Dendritic cell treated with granulocyte-macrophage colony-stimulating factor and Interleukin-4, amounts not matched to agents 40 ng/mL and 50 ng/mL, for 4 days (primary cell): ENCODE measurements around the gene ASPHD2.

Experiments used
- H3K27ac Mint-ChIP-seq: one replicate; pipeline ENCODE4 v1.8.0; 2022; ENCODE audit warnings: mild to moderate bottlenecking, mixed read lengths
- H3K27me3 Mint-ChIP-seq: one replicate; pipeline ENCODE4 v1.8.0; 2022; ENCODE audit warnings: mild to moderate bottlenecking, mixed read lengths
- H3K36me3 Mint-ChIP-seq: one replicate; pipeline ENCODE4 v1.8.0; 2022; ENCODE audit warnings: low read depth, mixed read lengths
- H3K4me1 Mint-ChIP-seq: one replicate; pipeline ENCODE4 v1.8.0; 2022; ENCODE audit warnings: low read depth, mixed read lengths
- H3K4me3 Mint-ChIP-seq: one replicate; pipeline ENCODE4 v1.8.0; 2022; ENCODE audit warnings: mild to moderate bottlenecking, moderate library complexity, mixed read lengths
- H3K9me3 Mint-ChIP-seq: one replicate; pipeline ENCODE4 v1.8.0; 2022; ENCODE audit warnings: mixed read lengths
- intact Hi-C: fragments of 100-400 bp; cut with micrococcal nuclease; formaldehyde crosslinking; loops from one replicate; pipeline ENCODE4 v1.15.0; 2022

ASPHD2 gene

DNA sequence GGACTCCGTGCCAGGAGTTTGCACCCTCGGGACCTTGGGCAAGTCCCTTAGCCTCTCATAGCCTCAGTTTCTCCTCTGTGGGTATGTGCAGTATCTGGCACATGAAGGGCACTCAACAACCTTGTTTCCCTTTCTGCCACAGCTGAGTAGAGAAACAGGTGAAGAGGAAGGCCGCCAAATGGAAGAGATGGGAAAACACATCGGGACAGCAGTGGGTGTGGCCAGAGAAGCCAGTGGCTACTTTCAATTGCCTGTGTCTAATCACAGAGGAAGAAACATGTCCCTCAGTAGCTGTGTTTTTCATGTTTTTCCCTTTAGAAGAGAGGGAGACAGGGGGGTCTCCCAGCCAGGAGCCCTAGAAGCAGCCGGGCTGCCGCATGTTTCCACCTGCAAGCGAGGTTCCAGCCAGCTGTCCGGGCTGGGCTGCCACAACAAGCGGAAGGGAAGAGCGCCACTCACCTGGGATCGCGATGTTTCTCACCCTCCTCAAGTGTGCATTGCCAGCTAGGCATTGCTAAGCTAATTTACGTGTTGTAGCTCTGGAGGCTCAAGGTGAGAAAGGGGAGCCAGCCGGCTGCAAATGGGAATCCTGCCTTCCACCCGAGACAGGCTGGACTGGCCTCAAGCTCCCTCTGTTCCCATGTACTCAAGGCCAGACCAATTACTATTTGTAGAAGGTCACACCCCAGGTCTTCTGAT, 16.7 kb downstream of the ASPHD2 start:
- no peaks in the 10 kb centered on the region for H3K9me3 Mint-ChIP-seq
- H3K27ac Mint-ChIP-seq, result no peak overlapping the region

DNA sequence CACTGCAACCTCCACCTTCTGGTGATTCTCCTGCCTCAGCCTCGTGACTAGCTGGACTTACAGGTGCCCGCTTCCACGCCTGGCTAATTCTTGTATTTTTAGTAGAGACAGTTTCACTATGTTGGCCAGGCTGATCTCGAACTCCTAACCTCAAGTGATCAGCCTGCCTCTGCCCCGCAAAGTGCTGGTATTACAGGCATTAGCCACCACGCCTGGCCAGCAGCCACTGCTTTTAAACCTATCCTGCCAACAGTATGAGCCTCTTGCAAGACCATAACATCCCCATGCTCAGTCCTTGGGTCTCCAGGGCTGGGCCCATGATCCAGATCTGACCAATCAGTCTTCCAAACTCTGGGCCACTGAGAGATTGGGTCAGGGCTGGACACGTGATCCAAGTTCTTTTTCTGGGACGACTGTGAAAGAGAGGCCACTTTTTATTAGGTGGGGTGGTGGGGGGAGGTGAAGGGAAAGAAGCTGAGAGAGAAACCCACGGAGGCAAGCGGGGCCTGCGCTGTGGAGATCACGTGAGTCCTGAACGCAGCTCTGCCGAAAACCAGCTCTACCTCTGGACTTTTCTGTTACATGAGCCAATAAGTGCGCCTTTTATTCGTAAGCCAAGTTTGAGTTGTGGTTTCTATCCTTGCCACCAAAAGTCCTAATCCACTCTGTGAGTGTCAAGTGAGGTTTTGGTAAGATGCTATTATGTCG, 17.9 kb downstream of the ASPHD2 start:
- H3K4me3 Mint-ChIP-seq, result no peak overlapping the region
- H3K27me3 Mint-ChIP-seq, result no peaks in the 10 kb centered on the region
- peaks cover 86% of the 10 kb centered on the region for H3K36me3 Mint-ChIP-seq
- H3K27ac Mint-ChIP-seq, result no peak overlapping the region
- no peaks in the 10 kb centered on the region for H3K9me3 Mint-ChIP-seq
- peaks cover 22% of the 10 kb centered on the region for H3K4me1 Mint-ChIP-seq
- intact Hi-C loops, result no loop called here

More for the DNA sequence above, 16.7 kb downstream of the ASPHD2 start:
- H3K4me1 Mint-ChIP-seq, result peaks cover 22% of the 10 kb centered on the region
- no peak overlapping the region for H3K4me3 Mint-ChIP-seq
- peaks cover 78% of the 10 kb centered on the region for H3K36me3 Mint-ChIP-seq
- H3K27me3 Mint-ChIP-seq, result no peaks in the 10 kb centered on the region
- intact Hi-C loops, result no loop called here

DNA sequence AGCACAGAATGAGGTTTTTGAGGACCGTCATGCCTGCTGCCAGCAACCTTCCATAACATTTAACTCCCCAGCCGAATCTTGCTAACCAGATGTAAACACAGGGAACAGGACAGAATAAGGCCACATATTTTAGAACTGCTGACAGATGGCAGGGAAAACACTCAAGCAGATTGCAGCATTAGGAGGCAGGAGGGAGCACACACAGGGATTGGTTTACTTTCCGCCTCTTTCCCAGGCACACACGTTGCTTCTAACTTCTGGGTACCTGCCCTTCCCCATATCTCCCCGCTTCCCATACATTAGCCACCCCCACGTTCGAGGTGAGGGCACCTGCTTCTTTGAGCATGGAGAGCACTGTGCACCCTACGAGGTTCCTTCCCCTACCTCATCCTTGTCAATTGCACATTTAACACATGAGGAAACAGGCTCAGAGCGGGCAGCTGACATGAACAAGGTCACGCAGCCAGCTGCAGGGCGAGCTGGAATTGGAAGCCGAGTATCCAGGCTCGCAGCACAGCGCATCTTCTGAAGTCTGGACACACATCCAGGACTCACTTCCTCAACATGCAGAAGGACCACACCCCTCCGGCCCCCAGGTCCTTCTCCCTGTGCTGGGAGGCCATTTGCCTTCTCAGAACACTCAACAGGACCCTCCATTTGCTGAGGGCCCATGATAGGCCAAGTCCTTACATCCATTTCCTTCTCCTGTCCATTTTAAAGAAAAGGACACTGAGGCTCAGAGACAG, 18.7 kb downstream of the ASPHD2 start:
- intact Hi-C loops, result no loop called here
- H3K36me3 Mint-ChIP-seq, result peaks cover 86% of the 10 kb centered on the region
- no peak overlapping the region for H3K27ac Mint-ChIP-seq
- H3K4me3 Mint-ChIP-seq, result no peak overlapping the region
- peaks cover 16% of the 10 kb centered on the region for H3K4me1 Mint-ChIP-seq
- H3K27me3 Mint-ChIP-seq, result no peaks in the 10 kb centered on the region
- H3K9me3 Mint-ChIP-seq, result no peaks in the 10 kb centered on the region

DNA sequence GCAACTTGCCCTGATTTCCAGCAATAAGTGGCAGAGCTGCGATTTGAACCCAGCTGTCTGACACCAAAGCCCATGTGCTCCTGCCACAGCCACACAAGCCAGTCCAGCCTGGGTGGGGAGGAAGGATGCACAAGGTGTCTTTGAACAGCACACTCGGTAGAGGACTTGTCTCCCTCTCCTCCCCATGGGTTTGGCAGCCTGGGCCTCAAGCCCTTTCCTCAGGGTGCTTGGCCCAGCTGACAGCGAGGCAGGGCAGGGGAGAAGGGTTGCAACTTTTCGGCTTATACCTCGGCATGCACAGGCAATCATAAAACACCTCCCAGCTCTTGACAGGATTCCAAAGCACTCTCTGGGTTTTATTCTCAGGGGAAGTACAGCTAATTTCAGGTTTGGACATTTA, 19.3 kb downstream of the ASPHD2 start:
- no peak overlapping the region for H3K27ac Mint-ChIP-seq
- H3K36me3 Mint-ChIP-seq, result peaks cover 86% of the 10 kb centered on the region
- no peak overlapping the region for H3K4me3 Mint-ChIP-seq

DNA sequence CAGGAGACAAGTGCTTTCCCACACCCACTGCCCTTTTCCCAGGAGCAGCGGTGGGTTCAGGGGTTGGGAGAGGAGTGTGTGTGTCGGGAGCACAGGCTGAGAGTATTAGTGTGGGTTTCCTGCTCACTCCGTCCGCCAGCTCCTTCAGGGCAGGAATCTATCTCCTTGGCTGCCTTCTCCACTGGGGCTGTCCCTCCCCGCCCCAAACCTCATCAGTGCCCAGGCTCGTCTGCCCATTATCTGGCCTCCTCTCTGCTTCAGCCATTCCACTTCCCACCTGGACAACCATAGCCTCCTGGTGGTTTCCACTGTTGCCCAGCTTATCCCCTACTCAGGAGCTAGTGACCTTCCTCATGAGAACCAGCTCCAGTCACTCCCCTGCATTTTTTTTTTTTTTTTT, 19.9 kb downstream of the ASPHD2 start:
- Mint-ChIP-seq H3K4me1 (peaks cover 16% of the 10 kb centered on the region), H3K36me3 (peaks cover 86% of the 10 kb centered on the region), H3K27ac (no peak overlapping the region), H3K9me3 (no peaks in the 10 kb centered on the region), H3K4me3 (no peak overlapping the region), H3K27me3 (no peaks in the 10 kb centered on the region)
- intact Hi-C loops, result no loop called here

More for the DNA sequence above, 19.3 kb downstream of the ASPHD2 start:
- no peaks in the 10 kb centered on the region for H3K9me3 Mint-ChIP-seq
- no peaks in the 10 kb centered on the region for H3K27me3 Mint-ChIP-seq
- intact Hi-C loops, result no loop called here
- peaks cover 16% of the 10 kb centered on the region for H3K4me1 Mint-ChIP-seq

DNA sequence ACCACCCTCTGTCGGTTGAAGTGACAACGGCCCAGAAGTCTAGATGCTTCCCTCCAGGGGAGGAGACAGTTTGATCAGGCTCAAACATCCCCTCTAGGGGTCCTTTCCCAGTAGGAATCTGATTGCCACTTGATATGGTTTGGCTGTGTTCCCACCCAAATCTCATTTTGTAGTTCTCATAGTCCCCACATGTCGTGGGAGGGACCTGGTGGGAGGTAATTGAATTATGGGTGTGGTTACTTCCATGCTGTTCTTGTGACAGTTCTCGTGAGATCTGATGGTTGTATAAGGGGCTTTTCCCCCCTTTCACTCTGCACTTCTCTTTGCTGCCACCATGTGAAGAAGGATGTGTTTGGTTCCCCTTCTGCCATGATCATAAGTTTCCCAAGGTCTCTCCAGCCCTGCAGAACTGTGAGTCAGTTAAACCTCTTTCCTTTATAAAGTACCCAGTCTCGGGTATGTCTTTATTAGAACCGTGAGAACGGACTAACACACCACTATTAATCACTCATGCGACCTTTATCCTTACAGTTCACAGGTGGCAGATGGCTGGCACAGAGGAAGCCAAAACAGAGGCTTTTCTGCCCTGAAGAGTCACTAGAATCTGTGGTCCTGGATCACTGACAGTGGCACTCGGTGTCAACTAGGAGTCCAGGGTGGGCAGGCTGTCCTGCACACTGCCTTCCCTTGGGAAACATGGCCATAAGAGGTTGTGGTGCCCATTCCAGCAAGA, 21.6 kb downstream of the ASPHD2 start:
- peaks cover 16% of the 10 kb centered on the region for H3K4me1 Mint-ChIP-seq
- peaks cover 82% of the 10 kb centered on the region for H3K36me3 Mint-ChIP-seq
- no peaks in the 10 kb centered on the region for H3K9me3 Mint-ChIP-seq
- no peaks in the 10 kb centered on the region for H3K27me3 Mint-ChIP-seq
- H3K27ac Mint-ChIP-seq, result no peak overlapping the region
- intact Hi-C loops, result no loop called here
- no peak overlapping the region for H3K4me3 Mint-ChIP-seq

DNA sequence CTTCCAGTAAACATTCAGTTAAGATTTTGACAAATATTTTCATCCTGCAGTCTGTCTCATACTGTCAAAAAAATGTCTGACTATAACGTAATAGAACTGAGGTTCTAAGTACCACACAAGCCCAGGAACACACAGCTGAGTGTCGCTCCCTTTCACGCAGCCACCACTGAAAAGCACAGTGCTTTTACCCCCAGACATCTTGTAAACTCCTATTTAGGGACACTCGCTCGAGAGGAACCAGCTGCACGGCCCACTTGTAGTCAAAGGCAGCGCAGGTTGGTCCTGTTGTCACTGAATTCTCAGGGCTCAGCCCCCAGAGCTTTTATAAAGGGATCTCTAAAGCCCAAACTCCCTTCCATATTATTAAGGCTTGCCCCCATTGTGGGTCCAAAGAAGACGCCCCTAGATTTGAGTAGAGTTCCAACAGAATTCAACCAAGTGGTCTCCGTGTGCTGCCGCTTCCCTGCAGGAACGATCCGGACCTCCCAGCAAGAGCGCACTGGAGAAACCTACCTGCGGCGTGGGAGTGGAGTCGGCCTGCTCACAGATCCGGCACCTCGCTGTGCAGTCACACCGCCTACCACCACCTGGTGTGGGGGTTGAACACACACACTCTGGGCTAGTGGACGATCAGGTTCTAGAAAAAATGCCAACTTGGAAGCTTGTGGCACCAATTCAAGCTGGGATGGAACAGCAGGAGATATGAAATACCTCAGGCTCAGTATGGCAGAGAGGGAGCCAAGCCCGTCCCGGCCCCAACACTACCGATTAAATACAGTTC, 23.4 kb downstream of the ASPHD2 start:
- no peak overlapping the region for H3K27ac Mint-ChIP-seq
- H3K9me3 Mint-ChIP-seq, result no peaks in the 10 kb centered on the region
- no peak overlapping the region for H3K4me3 Mint-ChIP-seq
- intact Hi-C loops, result no loop called here
- H3K27me3 Mint-ChIP-seq, result no peaks in the 10 kb centered on the region
- H3K4me1 Mint-ChIP-seq, result peaks cover 16% of the 10 kb centered on the region
- H3K36me3 Mint-ChIP-seq, result peaks cover 78% of the 10 kb centered on the region

DNA sequence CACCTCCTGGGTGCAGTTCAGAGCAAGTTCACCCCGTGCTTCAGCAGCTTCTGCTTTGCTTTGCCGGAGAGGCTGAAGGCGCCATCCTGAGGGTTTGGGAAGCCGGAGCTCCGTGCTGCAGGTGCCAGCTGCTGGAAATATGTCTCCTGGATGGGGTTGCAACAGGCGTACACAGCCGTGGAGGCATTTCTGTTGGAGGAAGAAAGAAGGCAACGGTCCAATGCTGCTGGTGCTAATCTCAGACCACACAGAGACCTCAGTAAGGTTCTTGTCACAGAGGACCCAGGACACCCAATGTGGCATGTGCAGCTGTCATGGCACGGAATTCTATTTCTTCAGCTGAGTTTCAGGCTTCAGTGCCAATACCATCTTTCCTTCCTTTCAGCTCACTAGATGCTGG, 24.2 kb downstream of the ASPHD2 start:
- H3K4me1 Mint-ChIP-seq, result peaks cover 8% of the 10 kb centered on the region
- intact Hi-C loops, result no loop called here
- no peaks in the 10 kb centered on the region for H3K9me3 Mint-ChIP-seq
- no peak overlapping the region for H3K4me3 Mint-ChIP-seq
- H3K36me3 Mint-ChIP-seq, result peaks cover 81% of the 10 kb centered on the region
- H3K27me3 Mint-ChIP-seq, result no peaks in the 10 kb centered on the region
- H3K27ac Mint-ChIP-seq, result no peak overlapping the region

DNA sequence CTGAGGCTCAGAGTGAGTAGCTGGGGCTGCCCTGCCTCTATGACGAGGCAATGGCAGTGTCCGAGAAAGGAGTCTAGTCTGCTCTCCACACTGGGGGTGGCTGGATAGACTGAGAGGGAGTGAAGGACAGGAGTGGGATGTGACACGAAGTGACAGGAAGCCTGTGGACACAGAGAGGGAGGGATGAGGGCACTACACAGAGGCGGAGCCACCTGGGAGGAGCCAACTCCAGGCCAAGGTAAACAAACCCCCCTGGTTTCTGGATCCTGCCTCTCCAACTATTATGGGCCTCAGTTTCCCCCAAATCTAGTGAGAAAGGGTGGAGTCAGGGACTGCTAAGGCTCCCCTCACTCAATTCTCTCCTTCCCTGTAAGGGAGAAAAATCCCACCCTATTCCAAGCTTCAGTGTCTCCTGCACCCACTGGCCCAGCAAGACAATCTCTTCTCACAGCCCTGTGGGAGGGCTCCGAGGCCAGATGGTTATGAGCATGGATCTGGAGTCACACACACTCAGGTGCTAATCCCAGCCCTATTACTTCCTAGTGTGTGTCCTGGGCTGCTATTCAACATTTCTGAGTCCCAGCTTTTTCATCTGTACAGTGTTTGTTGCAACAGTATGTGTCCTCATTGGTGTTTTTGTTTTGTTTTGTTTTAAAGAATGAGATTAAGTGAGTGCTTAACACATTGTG, 24.9 kb downstream of the ASPHD2 start:
- intact Hi-C loops, result no loop called here
- peaks cover 85% of the 10 kb centered on the region for H3K36me3 Mint-ChIP-seq
- H3K4me1 Mint-ChIP-seq, result peaks cover 7% of the 10 kb centered on the region
- no peaks in the 10 kb centered on the region for H3K27me3 Mint-ChIP-seq
- H3K9me3 Mint-ChIP-seq, result no peaks in the 10 kb centered on the region
- no peak overlapping the region for H3K27ac Mint-ChIP-seq
- no peak overlapping the region for H3K4me3 Mint-ChIP-seq

DNA sequence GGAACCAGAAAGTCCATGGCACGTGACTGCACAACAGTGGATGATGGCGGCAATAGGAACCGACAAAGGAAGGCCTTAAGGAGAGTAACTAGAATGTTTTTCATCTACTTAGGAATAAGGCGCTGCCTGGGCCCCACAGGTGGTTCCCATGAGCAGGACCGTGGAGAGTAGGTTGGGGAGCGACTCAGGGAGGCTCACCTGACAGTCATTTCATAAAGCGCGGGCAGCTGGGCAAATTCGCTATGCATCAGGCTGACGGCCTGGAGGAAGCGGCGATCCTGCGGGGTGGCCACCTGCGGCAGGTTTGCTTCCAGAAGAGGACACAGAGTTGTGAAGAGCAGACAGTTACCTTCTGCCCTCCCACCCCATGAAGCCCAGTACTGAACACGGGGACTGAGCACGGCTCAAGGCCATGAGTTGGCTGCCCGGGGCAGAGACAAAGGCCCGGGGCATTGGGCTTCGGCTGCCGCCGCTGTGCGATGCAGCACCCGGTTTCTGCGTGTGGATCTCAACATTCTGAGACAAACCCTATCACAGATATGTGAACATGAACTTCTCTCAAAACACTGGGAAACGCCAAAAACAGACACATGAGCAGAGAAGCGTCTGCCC, 28.7 kb downstream of the ASPHD2 start:
- Mint-ChIP-seq H3K27me3 (no peaks in the 10 kb centered on the region), H3K4me3 (no peak overlapping the region), H3K27ac (no peak overlapping the region), H3K4me1 (no peaks in the 10 kb centered on the region), H3K9me3 (no peaks in the 10 kb centered on the region), H3K36me3 (peaks cover 75% of the 10 kb centered on the region)
- intact Hi-C loops, result no loop called here

DNA sequence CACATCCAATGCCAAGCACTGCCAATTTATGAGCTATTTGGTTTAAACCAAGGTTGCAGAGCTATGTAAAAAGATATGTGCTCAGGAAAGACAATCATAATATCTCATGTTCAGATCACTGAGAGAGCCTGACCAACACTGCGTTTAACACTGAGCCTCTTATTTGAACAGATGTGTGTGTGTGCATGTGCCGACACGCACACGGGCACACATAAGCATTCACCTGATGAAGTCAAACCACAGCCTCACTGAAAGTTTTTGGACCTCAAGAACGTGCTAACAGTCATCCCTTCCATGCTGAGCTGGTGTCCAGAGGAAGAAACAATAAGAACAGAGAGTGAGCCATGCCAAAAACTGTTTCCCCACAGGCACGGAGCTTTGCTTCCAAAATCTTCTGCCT, 31.1 kb downstream of the ASPHD2 start:
- no peaks in the 10 kb centered on the region for H3K27me3 Mint-ChIP-seq
- intact Hi-C loops, result no loop called here
- no peak overlapping the region for H3K27ac Mint-ChIP-seq
- H3K4me3 Mint-ChIP-seq, result no peak overlapping the region
- no peaks in the 10 kb centered on the region for H3K9me3 Mint-ChIP-seq
- peaks cover 77% of the 10 kb centered on the region for H3K36me3 Mint-ChIP-seq
- H3K4me1 Mint-ChIP-seq, result peaks cover 5% of the 10 kb centered on the region

DNA sequence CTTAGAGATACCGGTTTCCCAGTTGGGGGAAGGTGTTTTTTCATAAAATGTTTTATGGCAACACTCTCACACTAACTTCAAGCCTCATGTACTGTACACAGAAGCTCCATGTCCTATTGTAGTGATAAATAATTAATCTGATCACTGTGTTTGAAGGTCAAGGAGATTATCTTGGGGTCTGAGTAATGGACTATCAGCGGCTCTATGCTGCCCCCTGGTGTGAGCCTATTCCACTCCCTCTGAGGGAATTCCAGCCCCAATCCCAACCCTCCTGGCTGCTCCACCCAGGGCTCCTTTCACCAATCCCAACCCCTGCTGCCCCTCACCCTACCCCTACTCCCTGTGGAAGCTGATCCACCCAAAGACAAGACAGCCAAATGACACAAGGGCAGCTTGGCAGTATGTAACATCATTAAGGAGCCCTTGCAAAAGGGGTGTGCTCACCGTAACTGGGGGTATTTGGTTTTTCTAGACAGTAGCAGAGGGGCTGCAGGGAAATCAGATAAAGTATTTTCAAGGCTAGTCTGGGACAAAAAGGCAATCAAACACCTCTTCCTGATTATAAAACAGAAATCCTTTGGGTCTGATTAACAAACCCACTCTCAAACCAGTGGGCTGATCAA, 32.2 kb downstream of the ASPHD2 start:
- intact Hi-C loops, result loop anchor here (1.0 kb wide), 1 partner anchor 63 kb away; no protein-coding TSS in a partner anchor
- no peaks in the 10 kb centered on the region for H3K9me3 Mint-ChIP-seq
- H3K4me3 Mint-ChIP-seq, result no peak overlapping the region
- H3K27ac Mint-ChIP-seq, result no peak overlapping the region
- H3K36me3 Mint-ChIP-seq, result peaks cover 80% of the 10 kb centered on the region
- no peaks in the 10 kb centered on the region for H3K27me3 Mint-ChIP-seq
- H3K4me1 Mint-ChIP-seq, result peaks cover 5% of the 10 kb centered on the region
